ENCODE measurements around the gene PIK3CB. TPM values are rescaled to one million over a fixed set of nuclear protein-coding genes. Genes with fewer than 3 reads are reported as not detected.
A peak's percentile ranks its signal among the peaks of the same experiment; 100 is the strongest.

The PIK3CB gene
- total RNA-seq, 1 experiment from 2014 or later: 35.3 TPM

- Histone ChIP-seq H2AFZ (ENCODE audit: low read length) (no peak overlapping the region), H3K79me2 (ENCODE audit: low read length) (no peaks in the 10 kb centered on the region), H3K4me1 (ENCODE audit: low read length) (peaks cover 8% of the 10 kb centered on the region), H3K27ac (ENCODE audit: low read length) (no peak overlapping the region), H3K36me3 (ENCODE audit: insufficient read depth, low read length) (peaks cover 24% of the 10 kb centered on the region), H3K9me3 (ENCODE audit: low read length) (no peaks in the 10 kb centered on the region; the same call in 1 of the 2 replicates), H3K9ac (ENCODE audit: low read length) (no peak overlapping the region), H3K27me3 (ENCODE audit: low read length) (no peaks in the 10 kb centered on the region), H3K4me2 (ENCODE audit: low read depth, low read length, poor library complexity, severe bottlenecking) (no peak overlapping the region), H3K4me3 (ENCODE audit: low read length) (no peak overlapping the region), H3K9me2 (replicated peaks; ENCODE audit: insufficient read depth, low read length) (no peaks in the 10 kb centered on the region), H4K20me1 (ENCODE audit: insufficient read depth, low read depth, low read length) (no peaks in the 10 kb centered on the region)
- DNase-seq: no peak
Observed at GRCh38 chr3:138646513-138646912, 188.2 kb downstream of the PIK3CB start.

- peaks cover 8% of the 10 kb centered on the region for H3K4me1 ChIP-seq (ENCODE audit: low read length)
- no peaks in the 10 kb centered on the region for H3K79me2 ChIP-seq (ENCODE audit: low read length)
- no peaks in the 10 kb centered on the region for H4K20me1 ChIP-seq (ENCODE audit: insufficient read depth, low read depth, low read length)
- DNase-seq: no peak
- no peak overlapping the region for H3K27ac ChIP-seq (ENCODE audit: low read length)
- no peaks in the 10 kb centered on the region; the same call in 1 of the 2 replicates for H3K9me3 ChIP-seq (ENCODE audit: low read length)
- H2AFZ ChIP-seq (ENCODE audit: low read length): no peak overlapping the region
- H3K36me3 ChIP-seq (ENCODE audit: insufficient read depth, low read length): peaks cover 24% of the 10 kb centered on the region
- no peak overlapping the region for H3K4me2 ChIP-seq (ENCODE audit: low read depth, low read length, poor library complexity, severe bottlenecking)
- no peak overlapping the region for H3K9ac ChIP-seq (ENCODE audit: low read length)
- H3K4me3 ChIP-seq (ENCODE audit: low read length): no peak overlapping the region
- no peaks in the 10 kb centered on the region for H3K27me3 ChIP-seq (ENCODE audit: low read length)
- H3K9me2 ChIP-seq (replicated peaks; ENCODE audit: insufficient read depth, low read length): no peaks in the 10 kb centered on the region
Observed at GRCh38 chr3:138646008-138646407, 188.7 kb downstream of the PIK3CB start.

GRCh38 chr3:138642927-138643253 is 191.8 kb downstream of the PIK3CB start:
- Histone ChIP-seq H4K20me1 (ENCODE audit: insufficient read depth, low read depth, low read length) (no peaks in the 10 kb centered on the region), H3K9me3 (ENCODE audit: low read length) (no peaks in the 10 kb centered on the region), H3K4me3 (ENCODE audit: low read length) (no peak overlapping the region), H3K27me3 (ENCODE audit: low read length) (no peaks in the 10 kb centered on the region), H2AFZ (ENCODE audit: low read length) (no peak overlapping the region), H3K79me2 (ENCODE audit: low read length) (no peaks in the 10 kb centered on the region), H3K9me2 (replicated peaks; ENCODE audit: insufficient read depth, low read length) (no peaks in the 10 kb centered on the region), H3K4me2 (ENCODE audit: low read depth, low read length, poor library complexity, severe bottlenecking) (no peak overlapping the region), H3K36me3 (ENCODE audit: insufficient read depth, low read length) (peaks cover 4% of the 10 kb centered on the region; the same call in 1 of the 2 replicates), H3K27ac (ENCODE audit: low read length) (no peak overlapping the region), H3K4me1 (ENCODE audit: low read length) (peaks cover 8% of the 10 kb centered on the region), H3K9ac (ENCODE audit: low read length) (no peak overlapping the region)
- DNase-seq: no peak

GRCh38 chr3:138642226-138642926 is 192.4 kb downstream of the PIK3CB start:
- Histone ChIP-seq H3K9ac (ENCODE audit: low read length) (no peak overlapping the region), H2AFZ (ENCODE audit: low read length) (no peak overlapping the region), H3K9me2 (replicated peaks; ENCODE audit: insufficient read depth, low read length) (no peaks in the 10 kb centered on the region), H3K4me1 (ENCODE audit: low read length) (peaks cover 8% of the 10 kb centered on the region), H3K36me3 (ENCODE audit: insufficient read depth, low read length) (peaks cover 4% of the 10 kb centered on the region; the same call in 1 of the 2 replicates), H3K9me3 (ENCODE audit: low read length) (no peaks in the 10 kb centered on the region), H3K4me2 (ENCODE audit: low read depth, low read length, poor library complexity, severe bottlenecking) (no peak overlapping the region), H4K20me1 (ENCODE audit: insufficient read depth, low read depth, low read length) (no peaks in the 10 kb centered on the region), H3K4me3 (ENCODE audit: low read length) (no peak overlapping the region), H3K27ac (ENCODE audit: low read length) (peak overlapping the region; percentile 18; the same call in 1 of the 2 replicates), H3K79me2 (ENCODE audit: low read length) (no peaks in the 10 kb centered on the region), H3K27me3 (ENCODE audit: low read length) (no peaks in the 10 kb centered on the region)
- peak; percentile 49 for DNase-seq

- no peaks in the 10 kb centered on the region for H3K9me3 ChIP-seq (ENCODE audit: low read length)
- H3K9me2 ChIP-seq (replicated peaks; ENCODE audit: insufficient read depth, low read length): no peaks in the 10 kb centered on the region
- H3K4me2 ChIP-seq (ENCODE audit: low read depth, low read length, poor library complexity, severe bottlenecking): no peak overlapping the region
- DNase-seq: no peak
- peaks cover 8% of the 10 kb centered on the region for H3K4me1 ChIP-seq (ENCODE audit: low read length)
- no peak overlapping the region for H3K9ac ChIP-seq (ENCODE audit: low read length)
- H2AFZ ChIP-seq (ENCODE audit: low read length): no peak overlapping the region
- peaks cover 11% of the 10 kb centered on the region for H3K36me3 ChIP-seq (ENCODE audit: insufficient read depth, low read length)
- no peak overlapping the region for H3K4me3 ChIP-seq (ENCODE audit: low read length)
- H3K79me2 ChIP-seq (ENCODE audit: low read length): no peaks in the 10 kb centered on the region
- no peaks in the 10 kb centered on the region for H3K27me3 ChIP-seq (ENCODE audit: low read length)
- no peak overlapping the region for H3K27ac ChIP-seq (ENCODE audit: low read length)
- no peaks in the 10 kb centered on the region for H4K20me1 ChIP-seq (ENCODE audit: insufficient read depth, low read depth, low read length)
Observed at GRCh38 chr3:138640537-138640936, 194.2 kb downstream of the PIK3CB start.

- H3K36me3 ChIP-seq (ENCODE audit: insufficient read depth, low read length): peaks cover 22% of the 10 kb centered on the region
- no peak for DNase-seq
- peaks cover 8% of the 10 kb centered on the region for H3K4me1 ChIP-seq (ENCODE audit: low read length)
- H3K27ac ChIP-seq (ENCODE audit: low read length): no peak overlapping the region
- no peaks in the 10 kb centered on the region for H3K9me3 ChIP-seq (ENCODE audit: low read length)
- H3K4me2 ChIP-seq (ENCODE audit: low read depth, low read length, poor library complexity, severe bottlenecking): no peak overlapping the region
- H3K9me2 ChIP-seq (replicated peaks; ENCODE audit: insufficient read depth, low read length): no peaks in the 10 kb centered on the region
- H3K4me3 ChIP-seq (ENCODE audit: low read length): no peak overlapping the region
- no peak overlapping the region for H3K9ac ChIP-seq (ENCODE audit: low read length)
- no peak overlapping the region for H2AFZ ChIP-seq (ENCODE audit: low read length)
- no peaks in the 10 kb centered on the region for H3K79me2 ChIP-seq (ENCODE audit: low read length)
- no peaks in the 10 kb centered on the region for H3K27me3 ChIP-seq (ENCODE audit: low read length)
- H4K20me1 ChIP-seq (ENCODE audit: insufficient read depth, low read depth, low read length): no peaks in the 10 kb centered on the region
Observed at GRCh38 chr3:138638641-138639040, 196.1 kb downstream of the PIK3CB start.

GRCh38 chr3:138629526-138629925 is 205.2 kb downstream of the PIK3CB start:
- no peak for DNase-seq
- no peak overlapping the region for H3K9ac ChIP-seq (ENCODE audit: low read length)
- no peaks in the 10 kb centered on the region for H3K27me3 ChIP-seq (ENCODE audit: low read length)
- H3K36me3 ChIP-seq (ENCODE audit: insufficient read depth, low read length): peaks cover 40% of the 10 kb centered on the region; the same call in 1 of the 2 replicates
- no peak overlapping the region for H3K27ac ChIP-seq (ENCODE audit: low read length)
- no peaks in the 10 kb centered on the region for H3K9me2 ChIP-seq (replicated peaks; ENCODE audit: insufficient read depth, low read length)
- H3K9me3 ChIP-seq (ENCODE audit: low read length): no peaks in the 10 kb centered on the region
- no peak overlapping the region for H3K4me3 ChIP-seq (ENCODE audit: low read length)
- no peak overlapping the region for H2AFZ ChIP-seq (ENCODE audit: low read length)
- H4K20me1 ChIP-seq (ENCODE audit: insufficient read depth, low read depth, low read length): no peaks in the 10 kb centered on the region
- peaks cover 31% of the 10 kb centered on the region for H3K79me2 ChIP-seq (ENCODE audit: low read length)
- H3K4me1 ChIP-seq (ENCODE audit: low read length): 0 out of 2 replicates have a peak, but pooled peaks cover 5% of the 10 kb centered on the region
- H3K4me2 ChIP-seq (ENCODE audit: low read depth, low read length, poor library complexity, severe bottlenecking): no peak overlapping the region

- Histone ChIP-seq H4K20me1 (ENCODE audit: insufficient read depth, low read depth, low read length) (no peaks in the 10 kb centered on the region), H3K9me3 (ENCODE audit: low read length) (no peaks in the 10 kb centered on the region), H3K4me1 (ENCODE audit: low read length) (0 out of 2 replicates have a peak, but pooled peaks cover 5% of the 10 kb centered on the region), H3K36me3 (ENCODE audit: insufficient read depth, low read length) (peaks cover 31% of the 10 kb centered on the region; the same call in 1 of the 2 replicates), H3K79me2 (ENCODE audit: low read length) (peaks cover 66% of the 10 kb centered on the region), H3K4me3 (ENCODE audit: low read length) (no peak overlapping the region), H3K9ac (ENCODE audit: low read length) (no peak overlapping the region), H3K4me2 (ENCODE audit: low read depth, low read length, poor library complexity, severe bottlenecking) (no peak overlapping the region), H2AFZ (ENCODE audit: low read length) (no peak overlapping the region), H3K27ac (ENCODE audit: low read length) (no peak overlapping the region), H3K27me3 (ENCODE audit: low read length) (no peaks in the 10 kb centered on the region), H3K9me2 (replicated peaks; ENCODE audit: insufficient read depth, low read length) (no peaks in the 10 kb centered on the region)
- DNase-seq: no peak
Observed at GRCh38 chr3:138625707-138626365, 208.9 kb downstream of the PIK3CB start.
